IMR-90 (cell line): ENCODE data around the gene TCF12. TPM values are rescaled to one million over a fixed set of nuclear protein-coding genes. Genes with fewer than 3 reads are reported as not detected.

Source experiments
- ATAC-seq: fragments of 200-7000 bp; cut with Tn5 transposase; 2 replicates; pipeline ENCODE4 v1.9.1; 2020; ENCODE audit warnings: low read depth, mild to moderate bottlenecking, moderate library complexity
- BruUV-seq: library from RNA; stranded (reverse); fragments of 400-500 nt; replicated peaks from 2 replicates; lab custom pipeline; 2021; lab: Mats Ljungman, UMichigan
- CTCF ChIA-PET: fragments of 300-600 bp; formaldehyde crosslinking; extraction: SDS; loops from one replicate; lab custom pipeline; 2021; ENCODE audit warnings: antibody characterized with exemption; lab: Yijun Ruan, JAX
- POLR2A ChIA-PET: fragments of 300-600 bp; sonication (Branson Sonifier 250); formaldehyde crosslinking; loops from one replicate; lab custom pipeline; 2022; ENCODE audit warnings: antibody characterized with exemption; ENCODE audit not compliant: unreplicated experiment; lab: Charles Lee
- DNase-seq: peaks from one replicate; pipeline ENCODE4 v3.0.0; 2013
- H2AFZ ChIP-seq: replicated peaks from 2 replicates; pipeline ENCODE3; 2013; ENCODE audit warnings: low read length, mild to moderate bottlenecking; ENCODE audit not compliant: poor library complexity
- H2AK5ac ChIP-seq: 2 replicates; pipeline ENCODE4 v1.6.1; 2013; ENCODE audit warnings: low read depth, low read length, inconsistent platforms
- H2AK9ac ChIP-seq: replicated peaks from 2 replicates; pipeline ENCODE3; 2013; ENCODE audit warnings: mild to moderate bottlenecking, low read depth, low read length, moderate library complexity; ENCODE audit not compliant: poor library complexity
- H2BK120ac ChIP-seq: 2 replicates; pipeline ENCODE4 v1.6.1; 2013; ENCODE audit warnings: low read depth, low read length, inconsistent platforms
- H2BK15ac ChIP-seq: 3 replicates; pipeline ENCODE4 v1.6.1; 2013; ENCODE audit warnings: low read depth, low read length, inconsistent platforms
- H2BK20ac ChIP-seq: 2 replicates; pipeline ENCODE4 v1.6.1; 2013; ENCODE audit warnings: low read depth, mild to moderate bottlenecking, inconsistent platforms, low read length, moderate library complexity
- H2BK5ac ChIP-seq: 2 replicates; pipeline ENCODE4 v1.6.1; 2013; ENCODE audit warnings: mild to moderate bottlenecking, low read depth, low read length, inconsistent platforms; ENCODE audit not compliant: poor library complexity, severe bottlenecking
- H3K14ac ChIP-seq: replicated peaks from 2 replicates; pipeline ENCODE4 v1.6.1; 2013; ENCODE audit warnings: low read depth, low read length, inconsistent platforms
- H3K18ac ChIP-seq: 2 replicates; pipeline ENCODE4 v1.6.1; 2013; ENCODE audit warnings: low read depth, low read length, control low read depth
- H3K23ac ChIP-seq: 2 replicates; pipeline ENCODE4 v1.6.1; 2013; ENCODE audit warnings: low read depth, low read length, inconsistent platforms
- H3K27ac ChIP-seq: 2 replicates; pipeline ENCODE4 v1.5.1; 2013; ENCODE audit warnings: mild to moderate bottlenecking, control low read depth, low read length; ENCODE audit not compliant: insufficient read depth
- H3K27me3 ChIP-seq: 2 replicates; pipeline ENCODE4 v1.6.1; 2013; ENCODE audit warnings: low read length; ENCODE audit not compliant: control insufficient read depth, insufficient read depth
- H3K36me3 ChIP-seq: 2 replicates; pipeline ENCODE4 v1.6.1; 2013; ENCODE audit warnings: low read length, mixed read lengths; ENCODE audit not compliant: control insufficient read depth, insufficient read depth
- H3K4ac ChIP-seq: 2 replicates; pipeline ENCODE4 v1.6.1; 2013; ENCODE audit warnings: low read depth, low read length, inconsistent platforms
- H3K4me1 ChIP-seq: 2 replicates; pipeline ENCODE4 v1.6.1; 2013; ENCODE audit warnings: low read length, mixed read lengths; ENCODE audit not compliant: control insufficient read depth, insufficient read depth
- H3K4me2 ChIP-seq: 2 replicates; pipeline ENCODE4 v1.6.1; 2013; ENCODE audit warnings: low read depth, mild to moderate bottlenecking, control low read depth, low read length, moderate library complexity
- H3K4me3 ChIP-seq: 2 replicates; pipeline ENCODE4 v1.5.1; 2013; ENCODE audit warnings: low read depth, mild to moderate bottlenecking, control low read depth, low read length, moderate library complexity; ENCODE audit not compliant: insufficient read depth
- H3K56ac ChIP-seq: 2 replicates; pipeline ENCODE4 v1.6.1; 2013; ENCODE audit warnings: low read length, inconsistent platforms; ENCODE audit not compliant: insufficient read depth; ENCODE audit errors: extremely low read depth
- H3K79me1 ChIP-seq, 2 experiments: 2 replicates each; pipeline ENCODE4 v1.6.1; 2013; ENCODE audit warnings: low read length in 2 of 2, inconsistent platforms in 1 of 2, low read depth in 1 of 2
- H3K9ac ChIP-seq: 2 replicates; pipeline ENCODE4 v1.6.1; 2013; ENCODE audit warnings: low read depth, low read length, control low read depth
- H3K9me1 ChIP-seq: 2 replicates; pipeline ENCODE4 v1.6.1; 2013; ENCODE audit warnings: low read length, inconsistent platforms; ENCODE audit not compliant: insufficient read depth
- H3K9me3 ChIP-seq: 2 replicates; pipeline ENCODE4 v1.6.1; 2013; ENCODE audit warnings: low read length; ENCODE audit not compliant: control insufficient read depth, insufficient read depth
- H4K20me1 ChIP-seq: 2 replicates; pipeline ENCODE4 v1.6.1; 2013; ENCODE audit warnings: low read length, inconsistent platforms; ENCODE audit not compliant: insufficient read depth
- H4K5ac ChIP-seq: 2 replicates; pipeline ENCODE4 v1.6.1; 2013; ENCODE audit warnings: mild to moderate bottlenecking, low read depth, low read length, control low read depth
- H4K8ac ChIP-seq, 2 experiments: 2 replicates each; pipeline ENCODE4 v1.6.1; 2013; ENCODE audit warnings: low read depth in 2 of 2, low read length in 2 of 2, control low read depth in 1 of 2, inconsistent platforms in 1 of 2
- H4K91ac ChIP-seq: 2 replicates; pipeline ENCODE4 v1.6.1; 2013; ENCODE audit warnings: low read depth, low read length, inconsistent platforms; ENCODE audit not compliant: insufficient read depth
- CEBPB ChIP-seq: IDR thresholded peaks from 2 replicates; pipeline ENCODE4 v1.6.1; 2012; ENCODE audit warnings: low read depth, low read length, improper control_type of control experiment
- CHD1 ChIP-seq: IDR thresholded peaks from 2 replicates; pipeline ENCODE4 v1.6.1; 2012; ENCODE audit warnings: low read depth, low read length, improper control_type of control experiment
- FOS ChIP-seq: fragments of 150-350 bp; IDR thresholded peaks from 2 replicates; pipeline ENCODE4 v1.6.1; 2016; ENCODE audit warnings: low read depth, low read length
- MAFK ChIP-seq: IDR thresholded peaks from 2 replicates; pipeline ENCODE4 v1.6.1; 2012; ENCODE audit warnings: low read depth, low read length, improper control_type of control experiment
- NFE2L2 ChIP-seq: fragments of 150-350 bp; IDR thresholded peaks from 2 replicates; pipeline ENCODE4 v1.6.1; 2016; ENCODE audit warnings: low read depth, mild to moderate bottlenecking, low read length
- RAD21 ChIP-seq: IDR thresholded peaks from 2 replicates; pipeline ENCODE4 v1.6.1; 2012; ENCODE audit warnings: low read length, improper control_type of control experiment
- RFX5 ChIP-seq: IDR thresholded peaks from 2 replicates; pipeline ENCODE4 v1.8.0; 2012; ENCODE audit warnings: low read depth, mild to moderate bottlenecking, low read length, moderate library complexity
- SMC3 ChIP-seq: fragments of 150-350 bp; IDR thresholded peaks from 2 replicates; pipeline ENCODE4 v1.6.1; 2016; ENCODE audit warnings: low read depth, mild to moderate bottlenecking, antibody characterized with exemption, low read length, moderate library complexity
- dilution Hi-C: fragments of 300-500 bp; cut with HindIII; formaldehyde crosslinking; loops from one replicate; pipeline ENCODE4 v1.14.3; 2018; ENCODE audit warnings: low sequenced_read_pairs; ENCODE audit not compliant: unreplicated experiment
- in situ Hi-C: fragments of 300-500 bp; cut with MboI; formaldehyde crosslinking; loops from 3 replicates; pipeline ENCODE4 v1.14.3; 2019; ENCODE audit warnings: low sequenced_read_pairs, inconsistent platforms, mixed read lengths
- intact Hi-C: fragments of 100-400 bp; cut with micrococcal nuclease; formaldehyde crosslinking; loops from 2 replicates; pipeline ENCODE4 v1.10.0; 2022
- polyA plus RNA-seq, 3 experiments: library from polyadenylated mRNA; depleted of rRNA; stranded (reverse); fragments of >200 nt; gene quantifications; 2 replicates each; pipeline ENCODE4 v1.2.3, GENCODE V29; 2012; ENCODE audit warnings: low replicate concordance in 1 of 3
- total RNA-seq: library from RNA; depleted of rRNA; stranded (reverse); fragments of >200 nt; gene quantifications from 2 replicates; pipeline ENCODE4 v1.2.3, GENCODE V29; 2012
- TF ChIP-seq, protein P1 (sequence below): fragments of 150-350 bp; IDR thresholded peaks from 2 replicates; pipeline ENCODE4 v1.6.1; 2017; ENCODE audit warnings: mild to moderate bottlenecking, antibody characterized with exemption, low read length, low read depth

TCF12 gene
- total and polyA plus RNA-seq, 2 of the 4 experiments (the other 2 are of a cell fraction), result 79.4 to 160 TPM

DNA sequence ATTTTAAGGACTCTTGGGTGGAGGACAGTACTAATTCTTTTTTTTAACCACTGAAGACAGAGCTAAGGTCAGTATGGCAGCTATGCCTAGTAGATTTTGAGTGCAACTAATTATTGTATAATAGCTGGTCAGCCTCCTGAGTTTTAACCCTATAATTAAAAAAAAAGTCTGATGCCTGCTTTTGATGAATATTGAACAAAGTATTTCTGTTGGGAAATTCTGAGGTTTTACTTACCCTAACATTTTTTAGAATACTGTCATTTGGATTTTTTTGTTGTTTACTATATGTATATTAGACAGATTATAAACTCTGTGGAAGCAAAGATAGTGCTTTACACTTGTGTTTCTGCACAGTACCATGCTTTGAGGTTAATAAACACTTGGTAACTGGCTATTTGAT is 20.8 kb downstream of the TCF12 start:
- peak; percentile 47 for DNase-seq
- peaks cover 3% of the 10 kb centered on the region for H3K36me3 ChIP-seq
- H3K9me3 ChIP-seq, result 0 out of 2 replicates have a peak, but pooled peaks cover 2% of the 10 kb centered on the region
- H2BK15ac ChIP-seq, result no peak overlapping the region
- no peak overlapping the region for H2AK5ac ChIP-seq
- H4K91ac ChIP-seq, result no peak overlapping the region
- H4K20me1 ChIP-seq, result peaks cover 58% of the 10 kb centered on the region
- H2BK5ac ChIP-seq, result no peak overlapping the region
- ATAC-seq, result peak; percentile 80
- peaks cover 4% of the 10 kb centered on the region; the same call in 1 of the 2 replicates for H3K9me1 ChIP-seq
- H3K18ac ChIP-seq, result no peak overlapping the region
- no peak for TF ChIP-seq RAD21
- no peak for TF ChIP-seq NFE2L2
- no peak for TF ChIP-seq CHD1
- TF ChIP-seq RFX5, result no peak
- no peak for TF ChIP-seq FOS
- no peak for TF ChIP-seq SMC3
- TF ChIP-seq MAFK, result no peak
- peak; percentile 64 for TF ChIP-seq CEBPB
- TF ChIP-seq, protein P1, sequence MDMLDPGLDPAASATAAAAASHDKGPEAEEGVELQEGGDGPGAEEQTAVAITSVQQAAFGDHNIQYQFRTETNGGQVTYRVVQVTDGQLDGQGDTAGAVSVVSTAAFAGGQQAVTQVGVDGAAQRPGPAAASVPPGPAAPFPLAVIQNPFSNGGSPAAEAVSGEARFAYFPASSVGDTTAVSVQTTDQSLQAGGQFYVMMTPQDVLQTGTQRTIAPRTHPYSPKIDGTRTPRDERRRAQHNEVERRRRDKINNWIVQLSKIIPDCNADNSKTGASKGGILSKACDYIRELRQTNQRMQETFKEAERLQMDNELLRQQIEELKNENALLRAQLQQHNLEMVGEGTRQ, result no peak
- intact Hi-C loops (no loop called here), in situ Hi-C loops (no loop called here), dilution Hi-C loops (no loop called here)
- no peak overlapping the region for H3K23ac ChIP-seq
- no peak overlapping the region for H3K27ac ChIP-seq
- H2BK20ac ChIP-seq, result no peak overlapping the region
- peaks cover 14% of the 10 kb centered on the region for H3K4me1 ChIP-seq
- H3K4ac ChIP-seq, result no peak overlapping the region
- H3K27me3 ChIP-seq, result no peaks in the 10 kb centered on the region
- ChIA-PET CTCF (interaction anchor here (0.6 to 1.2 kb wide), 2 partner anchors 126 to 325 kb away, joined by 6 read pairs; no protein-coding TSS in a partner anchor), POLR2A (no interaction called here)
- H3K9ac ChIP-seq, result no peak overlapping the region
- BruUV-seq, result no TSS peak
- no peak overlapping the region for H4K8ac ChIP-seq
- H2AK9ac ChIP-seq, result no peak overlapping the region
- H3K4me3 ChIP-seq, result no peak overlapping the region
- no peak overlapping the region for H3K56ac ChIP-seq
- H3K79me1 ChIP-seq, result peaks cover 26 to 61% of the 10 kb centered on the region in 2 experiments
- no peak overlapping the region; the same call in 1 of the 2 replicates for H3K4me2 ChIP-seq
- no peak overlapping the region for H2AFZ ChIP-seq
- no peak overlapping the region for H3K14ac ChIP-seq
- H4K5ac ChIP-seq, result no peak overlapping the region
- H2BK120ac ChIP-seq, result 0 out of 2 replicates have a peak overlapping the region, but pooled peaks have one; percentile 7
